AG04450 (cell line): ENCODE results near the gene ODAD2. TPM values are rescaled to one million over a fixed set of nuclear protein-coding genes. Genes with fewer than 3 reads are reported as not detected.

Experiments
- CTCF ChIA-PET: fragments of 300-600, 350-600 bp; formaldehyde crosslinking; extraction: SDS; loops from one replicate; lab custom pipeline; 2022; ENCODE audit warnings: antibody characterized with exemption, inconsistent platforms; lab: Charles Lee
- POLR2A ChIA-PET: fragments of 350-600 bp; formaldehyde crosslinking; extraction: SDS; loops from one replicate; lab custom pipeline; 2021; ENCODE audit warnings: antibody characterized with exemption, inconsistent platforms; lab: Yijun Ruan, JAX
- DNase-seq: peaks from one replicate; pipeline ENCODE4 v3.0.0-alpha.2; 2011; ENCODE audit warnings: low read depth, low spot score
- H3K27ac ChIP-seq: one replicate; pipeline ENCODE4 v1.5.1; 2012; ENCODE audit warnings: low read depth, low read length, control low read depth
- H3K27me3 ChIP-seq: one replicate; pipeline ENCODE4 v1.6.0; 2012; ENCODE audit warnings: low read length; ENCODE audit not compliant: control insufficient read depth, insufficient read depth
- H3K4me3 ChIP-seq: 2 replicates; pipeline ENCODE4 v1.5.1; 2011; ENCODE audit warnings: mild to moderate bottlenecking, low read depth, low read length, control low read depth
- H3K9me3 ChIP-seq: 2 replicates; pipeline ENCODE4 v1.5.1; 2012; ENCODE audit warnings: low read length; ENCODE audit not compliant: control insufficient read depth, insufficient read depth
- polyA plus RNA-seq: library from polyadenylated mRNA; depleted of rRNA; stranded (reverse); fragments of >200 nt; gene quantifications from 2 replicates; pipeline ENCODE4 v1.2.3, GENCODE V29; 2011
- TF ChIP-seq, protein P1 (sequence below): IDR thresholded peaks from 2 replicates; pipeline ENCODE4 v1.5.1; 2011; ENCODE audit warnings: low read depth, low read length, control low read depth, inconsistent platforms

ODAD2 gene
- polyA plus RNA-seq, 1 experiment = 1.3 TPM

DNA sequence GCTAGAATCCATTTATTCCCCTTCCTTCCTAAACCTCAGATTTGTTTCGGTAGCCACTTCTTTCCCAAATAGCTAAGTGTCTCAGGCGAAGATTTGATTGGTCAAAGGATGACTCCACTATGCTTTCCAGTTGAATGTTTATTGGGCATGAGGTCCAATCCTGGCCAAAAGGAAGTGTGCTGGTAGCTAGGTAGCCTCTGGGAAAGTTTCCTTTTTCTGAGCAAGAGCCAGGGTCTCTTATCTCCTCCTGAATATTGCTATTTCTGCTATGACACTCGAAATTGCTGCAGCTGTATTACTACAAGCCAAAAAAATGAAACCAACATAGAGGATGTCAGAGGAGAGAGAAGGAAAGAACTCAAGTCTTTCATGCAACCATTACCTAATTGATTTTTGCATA, 199.8 kb downstream of the ODAD2 start:
- ChIA-PET POLR2A (no interaction called here), CTCF (interaction anchor here (0.9 to 1.1 kb wide), 2 partner anchors 8 to 443 kb away, joined by 3 read pairs; no protein-coding TSS in a partner anchor)
- no peaks in the 10 kb centered on the region for H3K9me3 ChIP-seq
- H3K27ac ChIP-seq = no peak overlapping the region
- no peaks in the 10 kb centered on the region for H3K27me3 ChIP-seq
- DNase-seq = no peak
- no peak overlapping the region for H3K4me3 ChIP-seq
- TF ChIP-seq, protein P1, sequence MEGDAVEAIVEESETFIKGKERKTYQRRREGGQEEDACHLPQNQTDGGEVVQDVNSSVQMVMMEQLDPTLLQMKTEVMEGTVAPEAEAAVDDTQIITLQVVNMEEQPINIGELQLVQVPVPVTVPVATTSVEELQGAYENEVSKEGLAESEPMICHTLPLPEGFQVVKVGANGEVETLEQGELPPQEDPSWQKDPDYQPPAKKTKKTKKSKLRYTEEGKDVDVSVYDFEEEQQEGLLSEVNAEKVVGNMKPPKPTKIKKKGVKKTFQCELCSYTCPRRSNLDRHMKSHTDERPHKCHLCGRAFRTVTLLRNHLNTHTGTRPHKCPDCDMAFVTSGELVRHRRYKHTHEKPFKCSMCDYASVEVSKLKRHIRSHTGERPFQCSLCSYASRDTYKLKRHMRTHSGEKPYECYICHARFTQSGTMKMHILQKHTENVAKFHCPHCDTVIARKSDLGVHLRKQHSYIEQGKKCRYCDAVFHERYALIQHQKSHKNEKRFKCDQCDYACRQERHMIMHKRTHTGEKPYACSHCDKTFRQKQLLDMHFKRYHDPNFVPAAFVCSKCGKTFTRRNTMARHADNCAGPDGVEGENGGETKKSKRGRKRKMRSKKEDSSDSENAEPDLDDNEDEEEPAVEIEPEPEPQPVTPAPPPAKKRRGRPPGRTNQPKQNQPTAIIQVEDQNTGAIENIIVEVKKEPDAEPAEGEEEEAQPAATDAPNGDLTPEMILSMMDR = no peak

DNA sequence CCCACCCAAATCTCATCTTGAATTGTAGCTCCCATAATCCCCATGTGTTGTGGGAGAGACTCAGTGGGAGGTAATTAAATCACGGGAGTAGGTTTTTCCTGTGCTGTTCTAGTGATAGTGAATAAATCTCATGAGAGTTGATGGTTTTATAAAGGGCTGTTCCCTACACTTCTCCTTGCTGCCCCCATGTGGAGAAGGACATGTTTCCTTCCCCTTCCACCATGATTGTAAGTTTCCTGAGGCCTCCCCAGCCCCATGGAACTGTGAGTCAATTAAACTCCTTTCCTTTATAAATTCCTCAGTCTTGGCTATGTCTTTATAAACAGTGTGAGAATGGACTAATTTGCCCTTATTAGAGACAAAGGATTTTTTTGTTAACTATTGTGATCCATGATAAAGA, 204.7 kb downstream of the ODAD2 start:
- H3K27me3 ChIP-seq = no peaks in the 10 kb centered on the region
- CTCF ChIA-PET = no interaction called here
- TF ChIP-seq, protein P1 = peak; percentile 38
- no peaks in the 10 kb centered on the region for H3K9me3 ChIP-seq
- POLR2A ChIA-PET = no interaction called here
- DNase-seq = no peak
- no peak overlapping the region for H3K27ac ChIP-seq
- no peak overlapping the region for H3K4me3 ChIP-seq

DNA sequence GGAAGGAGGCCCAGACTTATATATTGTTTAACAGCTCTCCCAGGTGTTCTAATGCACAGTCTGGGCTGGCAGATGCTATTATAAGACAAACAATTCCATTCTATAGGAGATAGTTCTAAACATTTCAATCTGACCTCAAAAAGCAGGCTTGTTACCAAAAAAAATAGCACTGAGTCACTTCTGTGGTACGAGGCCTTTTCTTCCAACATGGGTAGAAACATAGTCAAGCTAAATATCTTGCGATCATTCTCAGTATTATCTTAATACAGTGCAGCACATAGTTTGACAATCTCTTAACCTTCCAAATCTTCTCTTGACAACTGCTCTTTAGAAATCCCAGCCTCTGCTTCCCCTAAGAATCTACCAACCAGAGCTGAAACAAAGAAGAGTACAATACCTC, 206.7 kb downstream of the ODAD2 start:
- ChIA-PET POLR2A (no interaction called here), CTCF (interaction anchor here (1.0 kb wide), 1 partner anchor 240 kb away, joined by 3 read pairs; no protein-coding TSS in a partner anchor)
- Histone ChIP-seq H3K4me3 (no peak overlapping the region), H3K27me3 (no peaks in the 10 kb centered on the region), H3K9me3 (no peaks in the 10 kb centered on the region), H3K27ac (no peak overlapping the region)
- TF ChIP-seq, protein P1 = no peak
- DNase-seq = no peak

DNA sequence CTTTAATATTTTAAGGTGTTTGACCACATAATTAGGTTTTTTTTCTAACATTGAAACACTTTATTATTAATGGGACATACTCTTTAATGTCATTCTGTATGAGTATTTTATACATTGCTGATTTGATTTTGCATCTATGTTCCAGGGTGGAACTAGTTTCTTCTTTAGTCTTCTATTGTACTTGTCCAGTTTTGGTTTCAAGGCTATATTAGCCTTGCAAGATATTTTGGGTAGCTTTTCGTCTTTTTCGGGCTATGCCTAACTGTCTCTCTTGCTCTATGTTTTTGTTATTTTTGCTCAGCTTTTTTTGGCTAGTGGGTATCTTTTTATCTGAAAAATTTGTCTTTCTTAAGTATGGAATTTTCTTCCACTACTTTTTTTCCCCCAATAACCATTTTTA, 214.6 kb downstream of the ODAD2 start:
- CTCF ChIA-PET = interaction anchor here (0.5 to 0.9 kb wide), 4 partner anchors 36 to 806 kb away, joined by 3 to 6 read pairs (median 4); no protein-coding TSS in a partner anchor
- TF ChIP-seq, protein P1 = no peak

DNA sequence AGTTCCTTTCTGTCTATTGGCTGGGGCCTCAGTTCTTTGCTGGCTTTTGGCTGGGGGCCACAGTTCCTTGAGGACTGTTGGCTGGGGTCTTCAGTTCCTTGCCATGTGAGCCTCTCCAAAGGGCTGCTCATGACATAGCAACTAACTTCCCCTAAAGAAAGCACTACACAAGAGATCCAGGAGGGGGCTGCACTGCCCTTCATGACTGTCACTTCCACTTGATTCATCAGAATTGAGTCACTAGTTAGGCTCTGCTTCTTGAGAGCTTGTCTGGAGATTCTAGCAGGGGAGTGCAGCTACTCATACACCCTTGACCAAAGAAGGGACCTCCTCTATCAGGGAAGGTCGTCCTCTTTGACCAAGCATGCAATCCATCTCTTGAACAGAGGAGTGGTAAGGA, 215.2 kb downstream of the ODAD2 start:
- POLR2A ChIA-PET = no interaction called here
- peak; percentile 11 for DNase-seq
- Histone ChIP-seq H3K9me3 (peaks cover 4% of the 10 kb centered on the region), H3K27ac (no peak overlapping the region), H3K27me3 (no peaks in the 10 kb centered on the region), H3K4me3 (no peak overlapping the region)
- CTCF ChIA-PET = interaction anchor here (0.5 to 1.0 kb wide), 6 partner anchors 37 to 807 kb away, joined by 3 to 6 read pairs (median 4); no protein-coding TSS in a partner anchor
- TF ChIP-seq, protein P1 = peak; percentile 60

More for the DNA sequence above, 214.6 kb downstream of the ODAD2 start:
- H3K9me3 ChIP-seq = peaks cover 4% of the 10 kb centered on the region
- H3K4me3 ChIP-seq = no peak overlapping the region
- no peak overlapping the region for H3K27ac ChIP-seq
- DNase-seq = no peak
- POLR2A ChIA-PET = no interaction called here
- no peaks in the 10 kb centered on the region for H3K27me3 ChIP-seq
